HepG2 (cell line): ENCODE data around the gene MGAT5. TPM values are rescaled to one million over a fixed set of nuclear protein-coding genes. Genes with fewer than 3 reads are reported as not detected.

ENCODE experiments used
- ATAC-seq: fragments of 200-7000 bp; cut with Tn5 transposase; 3 replicates; pipeline ENCODE4 v1.9.1; 2020; ENCODE audit warnings: mild to moderate bottlenecking, moderate library complexity
- BruUV-seq: library from RNA; stranded (reverse); fragments of 400-500 nt; replicated peaks from 2 replicates; lab custom pipeline; 2021; lab: Mats Ljungman, UMichigan
- CTCF ChIA-PET: fragments of 300-600 bp; formaldehyde crosslinking; extraction: SDS; loops from one replicate; lab custom pipeline; 2021; ENCODE audit warnings: low total read pairs, inconsistent platforms, low intra/inter-chr PET ratio; lab: Yijun Ruan, JAX
- POLR2A ChIA-PET: fragments of 350-600 bp; sonication (Branson Sonifier 250); formaldehyde crosslinking; loops from one replicate; lab custom pipeline; 2020; ENCODE audit warnings: antibody characterized with exemption, inconsistent platforms; lab: Yijun Ruan, JAX
- DNase-seq: peaks from one replicate; pipeline ENCODE4 v3.0.0-alpha.2; 2015; ENCODE audit warnings: low spot score
- FAIRE-seq: peaks from 3 replicates; lab custom pipeline; 2011; peaks lifted over from hg19 to GRCh38; lab: Jason Lieb, UNC
- H2AFZ ChIP-seq: one replicate; pipeline ENCODE4 v1.6.1; 2011; ENCODE audit warnings: low read length, inconsistent platforms
- H3K27ac ChIP-seq: fragments of 300-600 bp; 3 replicates; pipeline ENCODE4 v1.8.0; 2011; ENCODE audit warnings: mixed run types, mild to moderate bottlenecking, mixed read lengths, low read length, inconsistent platforms; ENCODE audit not compliant: insufficient read depth; ENCODE audit errors: extremely low read length
- H3K27me3 ChIP-seq, 2 experiments: fragments of 200-600 bp in 1 of 2; 2 replicates in 1 of 2; 3 replicates in 1 of 2; pipeline versions ENCODE4 v1.6.0 to v1.8.0; 2011; ENCODE audit warnings: low read length in 2 of 2, mild to moderate bottlenecking in 2 of 2, moderate library complexity in 2 of 2, inconsistent platforms in 1 of 2; ENCODE audit not compliant: insufficient read depth in 2 of 2, control insufficient read depth in 1 of 2
- H3K36me3 ChIP-seq, 2 experiments: fragments of 200-600 bp in 1 of 2; replicated peaks in 1 of 2; 2 replicates in 1 of 2; 3 replicates in 1 of 2; pipeline versions ENCODE4 v1.5.1 to v1.8.0; 2011; ENCODE audit warnings: low read length in 2 of 2, inconsistent platforms in 1 of 2; ENCODE audit not compliant: insufficient read depth in 2 of 2, control insufficient read depth in 1 of 2
- H3K4me1 ChIP-seq: 2 replicates; pipeline ENCODE4 v1.5.1; 2012; ENCODE audit warnings: low read length, inconsistent platforms; ENCODE audit not compliant: insufficient read depth
- H3K4me2 ChIP-seq: 2 replicates; pipeline ENCODE4 v1.6.0; 2011; ENCODE audit warnings: low read depth, low read length, inconsistent platforms
- H3K4me3 ChIP-seq, 3 experiments: fragments of 200-600 bp in 1 of 3; sonication (generic), shearing (Covaris generic) in 1 of 3; replicated peaks in 1 of 3; 2 replicates each; pipeline ENCODE4 v1.5.1; 2011 to 2016; ENCODE audit warnings: low read length in 3 of 3, inconsistent platforms in 2 of 3, low read depth in 2 of 3, mild to moderate bottlenecking in 2 of 3, control low read depth in 1 of 3, mixed read lengths in 1 of 3; ENCODE audit not compliant: insufficient read depth in 1 of 3
- H3K79me2 ChIP-seq: one replicate; pipeline ENCODE4 v1.6.1; 2011; ENCODE audit warnings: low read length, inconsistent platforms; ENCODE audit not compliant: insufficient read depth
- H3K9ac ChIP-seq: 2 replicates; pipeline ENCODE4 v1.6.0; 2011; ENCODE audit warnings: mild to moderate bottlenecking, low read depth, low read length, inconsistent platforms; ENCODE audit not compliant: insufficient read depth
- H3K9me3 ChIP-seq: 2 replicates; pipeline ENCODE4 v1.5.1; 2012; ENCODE audit warnings: mild to moderate bottlenecking, low read length
- H4K20me1 ChIP-seq: 2 replicates; pipeline ENCODE4 v1.6.0; 2011; ENCODE audit warnings: inconsistent platforms, mild to moderate bottlenecking, low read length, moderate library complexity; ENCODE audit not compliant: insufficient read depth
- ADNP ChIP-seq: sonication (generic); formaldehyde crosslinking; IDR thresholded peaks from 2 replicates; pipeline ENCODE4 v1.4.0; 2020; ENCODE audit warnings: missing genetic modification reagents
- FIP1L1 ChIP-seq: fragments of 200-400 bp; formaldehyde crosslinking; IDR thresholded peaks from 2 replicates; pipeline ENCODE4 v1.6.1; 2018; ENCODE audit warnings: low read depth, mild to moderate bottlenecking, low read length, moderate library complexity, borderline replicate concordance; ENCODE audit not compliant: insufficient read depth
- IKZF4 ChIP-seq: sonication (generic); formaldehyde crosslinking; IDR thresholded peaks from 2 replicates; pipeline ENCODE4 v1.5.1; 2020; ENCODE audit warnings: borderline replicate concordance, mild to moderate bottlenecking, low read depth, missing genetic modification reagents; ENCODE audit errors: not compliant biosample characterization
- IRX3 ChIP-seq: sonication (generic); formaldehyde crosslinking; IDR thresholded peaks from 2 replicates; pipeline ENCODE4 v1.8.1; 2023; ENCODE audit warnings: mild to moderate bottlenecking, low read depth, missing genetic modification reagents, borderline replicate concordance
- MAFF ChIP-seq: IDR thresholded peaks from 2 replicates; pipeline ENCODE4 v1.6.1; 2011; ENCODE audit warnings: low read depth, low read length, improper control_type of control experiment
- MTA1 ChIP-seq: sonication (generic); formaldehyde crosslinking; IDR thresholded peaks from 2 replicates; pipeline ENCODE4 v1.4.0; 2020; ENCODE audit warnings: missing genetic modification reagents, mild to moderate bottlenecking, borderline replicate concordance
- NRL ChIP-seq: sonication (generic); formaldehyde crosslinking; IDR thresholded peaks from 2 replicates; pipeline ENCODE4 v1.5.0; 2020; ENCODE audit warnings: missing genetic modification reagents, mild to moderate bottlenecking, moderate library complexity, borderline replicate concordance
- ZFP41 ChIP-seq: sonication (generic); formaldehyde crosslinking; IDR thresholded peaks from 2 replicates; pipeline ENCODE4 v1.4.0; 2020; ENCODE audit warnings: mild to moderate bottlenecking, missing genetic modification reagents, borderline replicate concordance
- ZNF549 ChIP-seq: sonication (generic); formaldehyde crosslinking; IDR thresholded peaks from 2 replicates; pipeline ENCODE4 v1.5.0; 2020; ENCODE audit warnings: missing genetic modification reagents
- ZNF558 ChIP-seq: sonication (generic); formaldehyde crosslinking; IDR thresholded peaks from 2 replicates; pipeline ENCODE4 v1.9.0; 2022; ENCODE audit warnings: mild to moderate bottlenecking, missing genetic modification reagents, borderline replicate concordance
- ZNF572 ChIP-seq: sonication (generic); formaldehyde crosslinking; IDR thresholded peaks from 2 replicates; pipeline ENCODE4 v1.5.1; 2020; ENCODE audit warnings: mild to moderate bottlenecking, missing genetic modification reagents
- WGBS: methylation state at CpG from one replicate; pipeline ENCODE4 v1.1.6; 2017; ENCODE audit warnings: low lambda C conversion rate; 5-methylcytosine and 5-hydroxymethylcytosine counted together
- in situ Hi-C: cut with HindIII; loops from 2 replicates; pipeline ENCODE4 v1.10.0; 2017; ENCODE audit warnings: low pct_unique_long_range_greater_than_20kb; ENCODE audit not compliant: extremely low pct_ligation_motif_present
- intact Hi-C: fragments of 100-400 bp; cut with micrococcal nuclease; formaldehyde crosslinking; loops from one replicate; pipeline ENCODE4 v1.10.0; 2022; ENCODE audit not compliant: unreplicated experiment
- polyA plus RNA-seq, 8 experiments: library from polyadenylated mRNA; depleted of rRNA in 3 of 8; stranded (reverse) in 7 of 8; unstranded in 1 of 8; fragments of >200 nt; fragmentation: Illumina TruSeq in 4 of 8; extraction: Trizol in 4 of 8; gene quantifications; 2 replicates each; pipeline versions ENCODE4 v1.2.1 to v1.2.3, GENCODE V29; 2011 to 2016; ENCODE audit warnings: low read depth in 4 of 8, missing spikeins in 1 of 8, mixed read lengths in 1 of 8; ENCODE audit not compliant: insufficient read depth in 1 of 8
- total RNA-seq, 5 experiments: library from RNA; depleted of rRNA; stranded (reverse); fragments of >200 nt; fragmentation: Illumina TruSeq; extraction: Trizol; gene quantifications; 2 replicates each; pipeline ENCODE4 v1.2.3, GENCODE V29; 2016; ENCODE audit warnings: low read depth in 1 of 5
- TF ChIP-seq, protein P1 (sequence below): sonication (generic); formaldehyde crosslinking; IDR thresholded peaks from 2 replicates; pipeline ENCODE4 v1.5.0; 2020; ENCODE audit warnings: mild to moderate bottlenecking, low read depth, missing genetic modification reagents, borderline replicate concordance
- TF ChIP-seq, protein P2 (sequence below): IDR thresholded peaks from 2 replicates; pipeline ENCODE4 v1.6.1; 2016; ENCODE audit warnings: control low read depth
- TF ChIP-seq, protein P3 (sequence below): sonication (generic); formaldehyde crosslinking; IDR thresholded peaks from 2 replicates; pipeline ENCODE4 v1.4.0; 2020; ENCODE audit warnings: missing genetic modification reagents

MGAT5 gene
- total and polyA plus RNA-seq, 2 of the 13 experiments (the other 11 are each of a cell fraction or from before 2014, with no cell fraction given), result 33.1 to 60.2 TPM

DNA sequence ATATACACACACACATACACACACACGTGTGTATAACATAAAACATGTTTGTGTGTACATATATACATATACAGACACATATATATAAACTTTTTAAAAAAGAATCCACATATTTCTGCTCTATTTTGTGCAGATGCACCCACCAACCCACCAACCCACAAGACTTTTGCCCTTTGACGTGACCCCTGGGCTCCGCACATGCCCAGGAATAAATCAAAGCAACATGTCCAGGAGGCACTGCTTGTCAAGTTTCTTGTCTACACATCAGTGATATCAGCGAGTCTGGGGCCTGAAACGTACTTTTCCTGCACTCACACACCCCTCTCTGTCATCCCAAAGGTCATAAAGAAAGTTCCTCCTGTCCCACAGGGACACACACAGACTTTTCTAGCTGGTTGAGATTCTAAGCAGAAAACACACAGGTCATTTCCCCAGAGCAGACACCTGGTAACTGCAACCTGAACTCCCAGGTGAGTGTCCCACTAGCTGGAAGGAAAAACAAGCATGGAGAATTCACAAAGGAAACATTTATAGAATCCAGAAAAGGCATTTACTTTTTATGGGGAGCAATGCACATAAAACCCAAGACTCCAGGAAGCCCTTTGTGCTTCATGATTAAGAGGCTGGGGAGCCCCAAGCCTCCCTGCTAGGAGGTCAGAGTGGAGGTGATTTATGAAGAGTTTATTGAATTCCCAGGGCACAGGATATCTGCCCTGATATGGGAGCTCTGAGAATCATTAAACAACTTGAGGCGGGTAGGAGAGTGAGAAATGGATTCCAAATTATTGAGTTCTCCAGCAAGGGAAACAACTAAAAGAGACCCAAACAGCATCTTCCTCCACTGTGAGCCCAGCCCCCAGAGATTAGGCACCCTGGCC lies 211.6 kb downstream of the MGAT5 start:
- H3K4me2 ChIP-seq, result no peak overlapping the region
- WGBS, result 46% methylated on average over 6 of the region's 6 CpGs
- peaks cover 6% of the 10 kb centered on the region for H3K4me1 ChIP-seq
- H3K4me3 ChIP-seq, result no peak overlapping the region
- no peak for DNase-seq
- no peak overlapping the region for H2AFZ ChIP-seq
- H3K36me3 ChIP-seq, result no peaks in the 10 kb centered on the region
- H4K20me1 ChIP-seq, result no peaks in the 10 kb centered on the region
- no peaks in the 10 kb centered on the region for H3K79me2 ChIP-seq
- ATAC-seq, result no peak
- POLR2A ChIA-PET, result no interaction called here
- no peak overlapping the region for H3K27ac ChIP-seq
- intact Hi-C loops, result loop anchor here (1.0 to 10.0 kb wide), 2 partner anchors 239 to 313 kb away; no protein-coding TSS in a partner anchor
- H3K9me3 ChIP-seq, result no peaks in the 10 kb centered on the region
- in situ Hi-C loops, result no loop called here
- CTCF ChIA-PET, result no interaction called here
- FAIRE-seq, result no peak
- no TSS peak for BruUV-seq
- H3K9ac ChIP-seq, result no peak overlapping the region
- H3K27me3 ChIP-seq, result peaks cover 5 to 22% of the 10 kb centered on the region in 2 experiments; a peak in 4 of 5 replicates
- TF ChIP-seq ADNP (no peak), IKZF4 (CRISPR knock-in tag) (no peak), ZNF549 (CRISPR knock-in tag) (no peak), IRX3 (CRISPR knock-in tag) (no peak), FIP1L1 (no peak), MAFF (no peak), NRL (CRISPR knock-in tag) (no peak), ZNF572 (CRISPR knock-in tag) (no peak), MTA1 (CRISPR knock-in tag) (no peak), ZNF558 (CRISPR knock-in tag) (no peak), ZFP41 (no peak)
- TF ChIP-seq, protein P1, sequence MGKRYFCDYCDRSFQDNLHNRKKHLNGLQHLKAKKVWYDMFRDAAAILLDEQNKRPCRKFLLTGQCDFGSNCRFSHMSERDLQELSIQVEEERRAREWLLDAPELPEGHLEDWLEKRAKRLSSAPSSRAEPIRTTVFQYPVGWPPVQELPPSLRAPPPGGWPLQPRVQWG (CRISPR knock-in tag), result no peak
- TF ChIP-seq, protein P2, sequence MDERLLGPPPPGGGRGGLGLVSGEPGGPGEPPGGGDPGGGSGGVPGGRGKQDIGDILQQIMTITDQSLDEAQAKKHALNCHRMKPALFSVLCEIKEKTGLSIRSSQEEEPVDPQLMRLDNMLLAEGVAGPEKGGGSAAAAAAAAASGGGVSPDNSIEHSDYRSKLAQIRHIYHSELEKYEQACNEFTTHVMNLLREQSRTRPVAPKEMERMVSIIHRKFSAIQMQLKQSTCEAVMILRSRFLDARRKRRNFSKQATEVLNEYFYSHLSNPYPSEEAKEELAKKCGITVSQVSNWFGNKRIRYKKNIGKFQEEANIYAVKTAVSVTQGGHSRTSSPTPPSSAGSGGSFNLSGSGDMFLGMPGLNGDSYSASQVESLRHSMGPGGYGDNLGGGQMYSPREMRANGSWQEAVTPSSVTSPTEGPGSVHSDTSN (CRISPR knock-in tag), result no peak
- TF ChIP-seq, protein P3, sequence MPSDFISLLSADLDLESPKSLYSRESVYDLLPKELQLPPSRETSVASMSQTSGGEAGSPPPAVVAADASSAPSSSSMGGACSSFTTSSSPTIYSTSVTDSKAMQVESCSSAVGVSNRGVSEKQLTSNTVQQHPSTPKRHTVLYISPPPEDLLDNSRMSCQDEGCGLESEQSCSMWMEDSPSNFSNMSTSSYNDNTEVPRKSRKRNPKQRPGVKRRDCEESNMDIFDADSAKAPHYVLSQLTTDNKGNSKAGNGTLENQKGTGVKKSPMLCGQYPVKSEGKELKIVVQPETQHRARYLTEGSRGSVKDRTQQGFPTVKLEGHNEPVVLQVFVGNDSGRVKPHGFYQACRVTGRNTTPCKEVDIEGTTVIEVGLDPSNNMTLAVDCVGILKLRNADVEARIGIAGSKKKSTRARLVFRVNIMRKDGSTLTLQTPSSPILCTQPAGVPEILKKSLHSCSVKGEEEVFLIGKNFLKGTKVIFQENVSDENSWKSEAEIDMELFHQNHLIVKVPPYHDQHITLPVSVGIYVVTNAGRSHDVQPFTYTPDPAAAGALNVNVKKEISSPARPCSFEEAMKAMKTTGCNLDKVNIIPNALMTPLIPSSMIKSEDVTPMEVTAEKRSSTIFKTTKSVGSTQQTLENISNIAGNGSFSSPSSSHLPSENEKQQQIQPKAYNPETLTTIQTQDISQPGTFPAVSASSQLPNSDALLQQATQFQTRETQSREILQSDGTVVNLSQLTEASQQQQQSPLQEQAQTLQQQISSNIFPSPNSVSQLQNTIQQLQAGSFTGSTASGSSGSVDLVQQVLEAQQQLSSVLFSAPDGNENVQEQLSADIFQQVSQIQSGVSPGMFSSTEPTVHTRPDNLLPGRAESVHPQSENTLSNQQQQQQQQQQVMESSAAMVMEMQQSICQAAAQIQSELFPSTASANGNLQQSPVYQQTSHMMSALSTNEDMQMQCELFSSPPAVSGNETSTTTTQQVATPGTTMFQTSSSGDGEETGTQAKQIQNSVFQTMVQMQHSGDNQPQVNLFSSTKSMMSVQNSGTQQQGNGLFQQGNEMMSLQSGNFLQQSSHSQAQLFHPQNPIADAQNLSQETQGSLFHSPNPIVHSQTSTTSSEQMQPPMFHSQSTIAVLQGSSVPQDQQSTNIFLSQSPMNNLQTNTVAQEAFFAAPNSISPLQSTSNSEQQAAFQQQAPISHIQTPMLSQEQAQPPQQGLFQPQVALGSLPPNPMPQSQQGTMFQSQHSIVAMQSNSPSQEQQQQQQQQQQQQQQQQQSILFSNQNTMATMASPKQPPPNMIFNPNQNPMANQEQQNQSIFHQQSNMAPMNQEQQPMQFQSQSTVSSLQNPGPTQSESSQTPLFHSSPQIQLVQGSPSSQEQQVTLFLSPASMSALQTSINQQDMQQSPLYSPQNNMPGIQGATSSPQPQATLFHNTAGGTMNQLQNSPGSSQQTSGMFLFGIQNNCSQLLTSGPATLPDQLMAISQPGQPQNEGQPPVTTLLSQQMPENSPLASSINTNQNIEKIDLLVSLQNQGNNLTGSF, result no peak
